Neuron (in vitro differentiated cells): ENCODE data around the gene GRIK1.

ENCODE experiments used
- H2AFZ ChIP-seq: one replicate; pipeline ENCODE4 v1.6.1; 2013; ENCODE audit warnings: low read depth, mild to moderate bottlenecking, inconsistent platforms, low read length, moderate library complexity
- H3K27me3 ChIP-seq: one replicate; pipeline ENCODE4 v1.6.1; 2013; ENCODE audit warnings: low read length; ENCODE audit not compliant: insufficient read depth
- H3K36me3 ChIP-seq: one replicate; pipeline ENCODE4 v1.6.1; 2013; ENCODE audit warnings: low read length; ENCODE audit not compliant: insufficient read depth
- H3K4me1 ChIP-seq: one replicate; pipeline ENCODE4 v1.6.1; 2013; ENCODE audit warnings: low read length; ENCODE audit not compliant: insufficient read depth
- H3K4me3 ChIP-seq: 2 replicates; pipeline ENCODE4 v1.5.1; 2013; ENCODE audit warnings: mild to moderate bottlenecking, low read length, moderate library complexity
- H3K9me3 ChIP-seq: one replicate; pipeline ENCODE4 v1.6.1; 2013; ENCODE audit warnings: low read length

Gene GRIK1

GRCh38 chr21:29849735-29850176, 90.0 kb downstream of the GRIK1 start:
- Histone ChIP-seq H3K4me1 (no peaks in the 10 kb centered on the region), H3K4me3 (no peak overlapping the region), H3K9me3 (no peaks in the 10 kb centered on the region), H2AFZ (no peak overlapping the region), H3K27me3 (no peaks in the 10 kb centered on the region), H3K36me3 (no peaks in the 10 kb centered on the region)

DNA sequence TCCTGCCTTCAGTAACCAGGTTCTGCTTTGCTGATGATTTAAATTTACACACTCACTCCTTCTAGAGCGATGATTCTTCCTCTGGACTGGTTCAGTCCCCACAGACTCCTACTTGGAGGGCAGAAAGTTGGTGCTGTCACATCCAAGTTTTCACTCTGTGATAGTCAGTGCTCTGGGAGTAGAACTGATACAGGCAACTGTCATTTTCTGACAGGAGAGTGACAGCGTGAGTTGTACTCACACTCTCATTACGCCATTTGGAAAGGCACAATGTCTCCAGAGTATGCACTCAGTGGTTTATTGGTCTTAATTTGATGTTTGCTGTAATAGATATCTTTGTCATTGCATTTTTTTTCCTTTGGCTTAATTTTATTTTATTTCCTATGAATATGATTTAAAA, 96.0 kb downstream of the GRIK1 start:
- Histone ChIP-seq H3K4me1 (no peaks in the 10 kb centered on the region), H3K36me3 (no peaks in the 10 kb centered on the region), H3K9me3 (no peaks in the 10 kb centered on the region), H3K4me3 (no peak overlapping the region), H3K27me3 (no peaks in the 10 kb centered on the region), H2AFZ (no peak overlapping the region)

GRCh38 chr21:29834617-29835016, 105.2 kb downstream of the GRIK1 start:
- H3K27me3 ChIP-seq = no peaks in the 10 kb centered on the region
- H2AFZ ChIP-seq = no peak overlapping the region
- no peak overlapping the region for H3K4me3 ChIP-seq
- H3K4me1 ChIP-seq = peaks cover 4% of the 10 kb centered on the region
- H3K9me3 ChIP-seq = peaks cover 7% of the 10 kb centered on the region
- H3K36me3 ChIP-seq = no peaks in the 10 kb centered on the region

GRCh38 chr21:29832217-29832616, 107.6 kb downstream of the GRIK1 start:
- Histone ChIP-seq H3K9me3 (peaks cover 7% of the 10 kb centered on the region), H3K36me3 (no peaks in the 10 kb centered on the region), H3K27me3 (no peaks in the 10 kb centered on the region), H3K4me3 (no peak overlapping the region), H3K4me1 (peaks cover 13% of the 10 kb centered on the region), H2AFZ (no peak overlapping the region)

- Histone ChIP-seq H3K27me3 (no peaks in the 10 kb centered on the region), H3K36me3 (no peaks in the 10 kb centered on the region), H3K9me3 (peaks cover 7% of the 10 kb centered on the region), H3K4me1 (peaks cover 13% of the 10 kb centered on the region), H2AFZ (no peak overlapping the region), H3K4me3 (no peak overlapping the region)
These were observed 110.1 kb downstream of the GRIK1 start for GRCh38 chr21:29829564-29830275.

GRCh38 chr21:29827647-29828046, 112.1 kb downstream of the GRIK1 start:
- no peaks in the 10 kb centered on the region for H3K27me3 ChIP-seq
- H3K9me3 ChIP-seq = peaks cover 7% of the 10 kb centered on the region
- H2AFZ ChIP-seq = no peak overlapping the region
- H3K36me3 ChIP-seq = no peaks in the 10 kb centered on the region
- peaks cover 13% of the 10 kb centered on the region for H3K4me1 ChIP-seq
- no peak overlapping the region for H3K4me3 ChIP-seq

DNA sequence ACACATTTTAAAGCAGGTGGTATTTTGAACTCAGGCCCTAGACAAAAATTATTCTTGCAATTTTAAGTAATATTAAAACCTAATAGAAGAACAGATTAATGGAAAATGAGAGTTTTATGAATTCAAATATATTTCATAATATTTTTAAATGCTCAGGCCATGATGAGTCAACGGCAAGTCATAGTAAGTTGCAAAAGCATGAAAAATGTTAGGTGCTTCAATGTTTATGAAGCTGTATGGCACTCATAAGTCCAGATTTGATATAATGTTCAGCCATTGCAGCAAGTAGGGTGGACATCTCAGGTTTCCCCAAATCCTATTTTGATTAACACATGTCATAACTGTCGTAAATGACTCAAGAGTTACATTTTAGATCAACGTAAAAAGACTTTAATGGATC, 112.6 kb downstream of the GRIK1 start:
- Histone ChIP-seq H3K36me3 (no peaks in the 10 kb centered on the region), H2AFZ (no peak overlapping the region), H3K9me3 (peaks cover 3% of the 10 kb centered on the region), H3K4me1 (peaks cover 13% of the 10 kb centered on the region), H3K4me3 (no peak overlapping the region), H3K27me3 (no peaks in the 10 kb centered on the region)

DNA sequence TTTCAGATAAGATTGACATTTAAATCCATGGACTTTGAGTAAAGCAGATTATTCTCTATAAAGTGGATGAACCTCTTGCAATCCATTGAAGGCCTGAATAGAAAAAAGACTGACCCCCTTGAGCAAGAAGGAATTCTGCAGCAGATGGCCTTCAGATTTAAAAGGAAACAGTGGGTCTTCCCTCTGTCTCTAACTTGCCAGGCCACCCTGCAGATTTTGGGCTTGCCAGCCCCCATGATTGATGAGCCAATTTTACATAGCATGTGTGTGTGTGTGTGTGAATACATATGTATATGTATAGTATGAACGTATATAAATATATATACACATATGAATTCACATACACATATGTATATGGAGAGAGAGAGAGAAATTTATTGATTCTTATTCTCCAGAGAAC, 113.4 kb downstream of the GRIK1 start:
- Histone ChIP-seq H3K4me1 (peaks cover 13% of the 10 kb centered on the region), H2AFZ (no peak overlapping the region), H3K4me3 (no peak overlapping the region), H3K27me3 (no peaks in the 10 kb centered on the region), H3K36me3 (no peaks in the 10 kb centered on the region), H3K9me3 (no peaks in the 10 kb centered on the region)

GRCh38 chr21:29825936-29826335, 113.9 kb downstream of the GRIK1 start:
- no peaks in the 10 kb centered on the region for H3K9me3 ChIP-seq
- H3K36me3 ChIP-seq = no peaks in the 10 kb centered on the region
- H3K4me3 ChIP-seq = no peak overlapping the region
- H3K27me3 ChIP-seq = no peaks in the 10 kb centered on the region
- H2AFZ ChIP-seq = no peak overlapping the region
- H3K4me1 ChIP-seq = peaks cover 13% of the 10 kb centered on the region

- Histone ChIP-seq H3K9me3 (no peaks in the 10 kb centered on the region), H2AFZ (no peak overlapping the region), H3K4me3 (no peak overlapping the region), H3K36me3 (no peaks in the 10 kb centered on the region), H3K27me3 (no peaks in the 10 kb centered on the region), H3K4me1 (peaks cover 17% of the 10 kb centered on the region)
These were observed 114.5 kb downstream of the GRIK1 start for GRCh38 chr21:29825345-29825744.

DNA sequence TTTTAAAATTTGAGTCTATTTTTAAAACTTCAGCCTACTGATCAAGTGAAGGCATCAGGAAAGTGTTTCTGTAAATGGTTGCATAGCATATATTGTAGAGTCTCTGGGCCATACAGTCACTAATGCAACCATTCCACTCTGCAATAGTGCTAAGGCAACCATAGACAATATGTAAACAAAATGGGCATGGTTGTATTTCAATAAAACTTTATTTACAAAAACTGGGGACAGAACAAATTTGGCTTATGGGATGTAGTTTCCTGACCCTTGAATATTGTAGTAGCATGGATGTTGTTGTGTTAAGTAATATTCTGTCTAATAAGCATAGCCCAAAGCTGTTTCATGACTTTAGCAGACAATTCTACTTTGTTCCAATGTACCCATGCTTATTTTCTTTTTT, 117.7 kb downstream of the GRIK1 start:
- H3K9me3 ChIP-seq = no peaks in the 10 kb centered on the region

GRCh38 chr21:29821230-29821629, 118.6 kb downstream of the GRIK1 start:
- Histone ChIP-seq H3K4me1 (peaks cover 24% of the 10 kb centered on the region), H3K4me3 (no peak overlapping the region), H2AFZ (no peak overlapping the region)

More for the DNA sequence above, 117.7 kb downstream of the GRIK1 start:
- Histone ChIP-seq H3K4me1 (peaks cover 24% of the 10 kb centered on the region), H3K4me3 (no peak overlapping the region), H2AFZ (no peak overlapping the region), H3K27me3 (no peaks in the 10 kb centered on the region), H3K36me3 (no peaks in the 10 kb centered on the region)

DNA sequence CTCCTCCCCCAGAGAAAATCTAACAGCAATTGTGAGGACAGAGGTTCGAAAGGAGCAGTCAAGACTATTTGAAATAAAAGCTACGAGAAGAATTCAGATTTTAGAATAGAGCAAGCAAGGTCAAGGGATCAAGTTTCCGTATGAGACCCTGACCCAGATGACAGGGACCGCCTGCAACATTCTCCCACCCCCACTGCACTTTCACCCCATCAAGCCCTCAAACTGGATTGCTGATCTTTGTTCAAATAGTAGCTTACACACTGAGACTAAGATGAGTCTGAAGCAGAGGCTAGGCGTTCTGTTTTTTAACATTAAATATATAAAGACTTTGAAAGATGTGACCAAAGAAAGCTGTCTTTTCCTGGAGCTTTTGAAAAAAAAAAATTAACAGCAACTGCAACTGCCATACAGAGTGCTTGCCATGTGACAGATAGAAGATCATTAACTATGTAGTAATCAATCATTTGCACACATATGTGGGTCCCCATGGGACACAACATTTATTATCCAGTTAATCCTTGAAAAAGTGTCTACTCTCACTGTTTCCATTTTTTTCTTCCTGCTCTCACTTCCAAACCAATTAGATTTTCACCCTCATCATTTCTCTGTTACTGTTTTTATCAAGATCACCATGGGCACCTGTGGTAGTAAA, 120.0 kb downstream of the GRIK1 start:
- H2AFZ ChIP-seq = no peak overlapping the region
- no peaks in the 10 kb centered on the region for H3K9me3 ChIP-seq
- H3K27me3 ChIP-seq = no peaks in the 10 kb centered on the region
- H3K4me3 ChIP-seq = no peak overlapping the region
- H3K36me3 ChIP-seq = no peaks in the 10 kb centered on the region
- H3K4me1 ChIP-seq = peaks cover 24% of the 10 kb centered on the region

More at GRCh38 chr21:29821230-29821629, 118.6 kb downstream of the GRIK1 start:
- Histone ChIP-seq H3K27me3 (no peaks in the 10 kb centered on the region), H3K36me3 (no peaks in the 10 kb centered on the region), H3K9me3 (no peaks in the 10 kb centered on the region)
